22Rv1 (cell line): ENCODE data around the gene SVIL.
"Not testable (repeated sequence)": the region's sequence is repeated elsewhere in the genome, so short reads cannot be mapped to it uniquely, and the experiment has no call there.

Experiments used
- CTCF ChIP-seq: fragments of 450-650 bp; IDR thresholded peaks from 2 replicates; pipeline ENCODE4 v1.5.1; 2017; ENCODE audit warnings: mild to moderate bottlenecking
- ZFX ChIP-seq: fragments of 450-650 bp; IDR thresholded peaks from 2 replicates; pipeline ENCODE4 v1.6.1; 2017; ENCODE audit warnings: antibody characterized with exemption, borderline replicate concordance

- not testable (repeated sequence) for TF ChIP-seq CTCF, ZFX
These were observed 170.1 kb downstream of the SVIL start for GRCh38 chr10:29464671-29465171.
